Heart left ventricle (tissue), 16 donors: ENCODE data around the gene ATP11B. TPM values are rescaled to one million over a fixed set of nuclear protein-coding genes. Genes with fewer than 3 reads are reported as not detected.

ENCODE experiments used
- ATAC-seq, 4 donors: fragments of 200-7000 bp; cut with Tn5 transposase; one replicate each; pipeline ENCODE4 v1.9.1; 2020 to 2022; ENCODE audit warnings: moderate library complexity in 4 of 4, mild to moderate bottlenecking in 3 of 4, moderate number of reproducible peaks in 1 of 4
- DNase-seq, 5 donors: peaks; one replicate each; pipeline ENCODE4 v3.0.0-alpha.2; 2020
- H3K27ac ChIP-seq, 12 donors: fragments of 200-600 bp; sonication (generic) in 4 of 12; one replicate each; pipeline versions ENCODE4 v1.5.0 to v1.8.0; 2016 to 2022; ENCODE audit warnings: mild to moderate bottlenecking in 2 of 12
- H3K27me3 ChIP-seq, 9 donors: fragments of 200-600 bp; sonication (generic) in 2 of 9; one replicate each; pipeline versions ENCODE4 v1.5.1 to v1.8.0; 2016 to 2022; ENCODE audit warnings: mild to moderate bottlenecking in 3 of 9
- H3K36me3 ChIP-seq, 9 donors: fragments of 200-600 bp; sonication (generic) in 2 of 9; one replicate each; pipeline versions ENCODE4 v1.5.0 to v1.8.0; 2018 to 2022; ENCODE audit warnings: mild to moderate bottlenecking in 2 of 9
- H3K4me1 ChIP-seq, 12 donors: fragments of 200-600 bp; sonication (generic) in 4 of 12; one replicate each; pipeline versions ENCODE4 v1.5.0 to v1.8.0; 2016 to 2022; ENCODE audit warnings: mild to moderate bottlenecking in 3 of 12
- H3K4me3 ChIP-seq, 12 donors: fragments of 200-600 bp; sonication (generic) in 4 of 12; one replicate each; pipeline versions ENCODE4 v1.5.0 to v1.8.0; 2017 to 2022; ENCODE audit warnings: mild to moderate bottlenecking in 9 of 12, moderate library complexity in 4 of 12
- H3K9me3 ChIP-seq, 12 donors: fragments of 200-600 bp; sonication (generic) in 4 of 12; one replicate each; pipeline versions ENCODE4 v1.5.0 to v1.8.0; 2016 to 2022; ENCODE audit warnings: mild to moderate bottlenecking in 1 of 12
- POLR2A ChIP-seq, 2 donors: fragments of 450-650 bp; IDR thresholded peaks; one replicate each; pipeline ENCODE4 v1.6.1; 2017; ENCODE audit warnings: antibody characterized with exemption in 2 of 2, mild to moderate bottlenecking in 2 of 2, moderate library complexity in 2 of 2
- WGBS, 4 donors: extraction: QIAGEN DNeasy Blood & Tissue Kit in 2 of 4; methylation state at CpG; one replicate each; pipeline versions ENCODE4 v1.1.5 to v1.1.7; 2013 to 2018; 5-methylcytosine and 5-hydroxymethylcytosine counted together
- intact Hi-C, 10 donors: fragments of 100-400 bp; cut with DNase I; formaldehyde crosslinking; loops; one replicate each; pipeline versions ENCODE4 v1.11.1 to v1.14.2; 2022
- polyA plus RNA-seq, 2 donors: library from polyadenylated mRNA; stranded (reverse); fragments of 200-250 nt; gene quantifications; one replicate each; pipeline ENCODE4 v1.2.3, GENCODE V29; 2013
- total RNA-seq, 9 donors: library from RNA; depleted of rRNA in 2 of 9; stranded (reverse); fragments of >200 nt in 2 of 9; fragmentation: NEBNext Ultra II Directional in 3 of 9; extraction: Animal tissue kit (Norgen Biotek cat#: 25700) in 3 of 9; gene quantifications; one replicate each; pipeline versions ENCODE4 v1.1.0 to v1.2.4, GENCODE V29; 2016 to 2023
- TF ChIP-seq, protein P1 (sequence below), 12 donors: fragments of 200-600 bp; sonication (generic) in 4 of 12; IDR thresholded peaks; one replicate each; pipeline versions ENCODE4 v1.5.0 to v1.8.0; 2018 to 2022; ENCODE audit warnings: antibody characterized with exemption in 12 of 12, mild to moderate bottlenecking in 5 of 12
- donor health status: ischemic (EF 13 %, LVEDD 7.1; RV severe dilation, severe dysfunction).
- donor health status: healthy with polysubstance abuse.
- donor health status: DM: no; HTN: yes; CAD: no.
- donor health status: DM: no; HTN: no; CAD: no.
- donor health status: ischemic (EF 25% LVEDD 6.9; RV normal size, moderate dysfunction).
- donor health status: ischemic (EF 25% LVEDD 5.7; RV mildly dilated, moderate dysfunction).
- donor health status: healthy.
- donor health status: DM: yes; HTN: yes; CAD: no.
- donor health status: ischemic (EF 35%, LVEDD 5.7; RV mildly dilated, moderate dysfunction).
- donor health status: nonischemic (EF 11% LVEDD 7.7; RV severe dilation, severe dysfunction).
- donor health status: DM: yes; HTN: yes; CAD: no.
- donor health status: PGD.
- donor health status: ischemic (EF 29% LVEDD 5.4; RV normal size, mild dysfunction).
- donor health status: nonischemic (EF 23%, LVEDD 6.1; RV moderate dilation, normal function).

Gene ATP11B
- total and polyA plus RNA-seq, 11 donors: 4.9 to 45.6 (median 30.9) TPM

DNA sequence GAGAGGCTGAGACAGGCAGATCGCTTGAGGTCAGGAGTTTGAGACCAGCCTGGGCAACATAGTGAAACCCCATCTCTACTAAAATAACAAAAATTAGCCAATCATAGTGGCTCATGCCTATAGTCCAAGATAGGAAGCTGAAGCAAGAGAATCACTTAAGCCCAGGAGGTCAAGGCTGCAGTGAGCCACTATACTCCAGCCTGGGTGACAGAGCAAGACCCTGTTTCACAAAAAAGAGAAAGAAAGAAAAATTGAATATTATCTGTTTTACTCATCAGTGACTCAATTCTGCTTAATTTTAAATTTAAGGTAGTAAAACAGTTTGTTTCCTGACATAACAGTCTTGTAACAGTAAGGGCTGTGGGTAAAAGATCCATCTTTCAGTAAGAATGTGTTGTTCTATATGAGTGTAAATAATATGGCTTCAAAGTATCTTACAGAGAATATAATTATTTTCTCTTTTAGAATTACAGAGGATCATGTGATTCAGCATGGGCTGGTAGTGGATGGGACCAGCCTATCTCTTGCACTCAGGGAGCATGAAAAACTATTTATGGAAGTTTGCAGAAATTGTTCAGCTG lies 85.8 kb downstream of the ATP11B start:
- no peaks in the 10 kb centered on the region for H3K27me3 ChIP-seq
- no peaks in the 10 kb centered on the region for H3K9me3 ChIP-seq
- DNase-seq (no peak), ATAC-seq (no peak)
- H3K4me3 ChIP-seq: no peak overlapping the region
- no peak overlapping the region for H3K27ac ChIP-seq
- intact Hi-C loops: no loop called here
- no peaks in the 10 kb centered on the region for H3K4me1 ChIP-seq
- no peak for TF ChIP-seq POLR2A (IDR thresholded peaks at IDR 0.05)
- TF ChIP-seq, protein P1, sequence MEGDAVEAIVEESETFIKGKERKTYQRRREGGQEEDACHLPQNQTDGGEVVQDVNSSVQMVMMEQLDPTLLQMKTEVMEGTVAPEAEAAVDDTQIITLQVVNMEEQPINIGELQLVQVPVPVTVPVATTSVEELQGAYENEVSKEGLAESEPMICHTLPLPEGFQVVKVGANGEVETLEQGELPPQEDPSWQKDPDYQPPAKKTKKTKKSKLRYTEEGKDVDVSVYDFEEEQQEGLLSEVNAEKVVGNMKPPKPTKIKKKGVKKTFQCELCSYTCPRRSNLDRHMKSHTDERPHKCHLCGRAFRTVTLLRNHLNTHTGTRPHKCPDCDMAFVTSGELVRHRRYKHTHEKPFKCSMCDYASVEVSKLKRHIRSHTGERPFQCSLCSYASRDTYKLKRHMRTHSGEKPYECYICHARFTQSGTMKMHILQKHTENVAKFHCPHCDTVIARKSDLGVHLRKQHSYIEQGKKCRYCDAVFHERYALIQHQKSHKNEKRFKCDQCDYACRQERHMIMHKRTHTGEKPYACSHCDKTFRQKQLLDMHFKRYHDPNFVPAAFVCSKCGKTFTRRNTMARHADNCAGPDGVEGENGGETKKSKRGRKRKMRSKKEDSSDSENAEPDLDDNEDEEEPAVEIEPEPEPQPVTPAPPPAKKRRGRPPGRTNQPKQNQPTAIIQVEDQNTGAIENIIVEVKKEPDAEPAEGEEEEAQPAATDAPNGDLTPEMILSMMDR (IDR thresholded peaks at IDR 0.05): no peak
- WGBS, 4 donors: 95 to 100% (median 97%) methylated on average over 1 of the region's 1 CpG
- H3K36me3 ChIP-seq: peaks cover 0 to 93% (median 69%) of the 10 kb centered on the region in 9 donors

DNA sequence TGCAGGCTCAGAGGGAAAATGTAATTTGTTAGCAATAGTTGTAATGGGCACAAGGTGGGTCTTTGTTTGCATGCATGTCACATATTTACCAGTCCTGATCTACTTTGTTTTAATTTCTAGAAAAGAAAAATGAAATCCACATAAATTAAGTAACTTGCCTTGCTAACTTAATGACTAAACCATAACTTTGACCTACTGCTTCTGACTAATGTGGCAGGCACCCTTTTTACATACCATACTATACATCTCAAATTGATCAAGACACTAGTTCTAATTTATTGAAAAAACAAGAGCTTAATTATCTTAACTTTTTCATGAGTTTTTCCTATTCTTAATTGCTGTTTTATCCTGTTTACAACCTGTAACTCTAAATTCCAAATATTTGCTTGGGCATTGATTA lies 93.2 kb downstream of the ATP11B start:
- no peaks in the 10 kb centered on the region for H3K9me3 ChIP-seq
- ATAC-seq (no peak), DNase-seq (no peak)
- H3K4me3 ChIP-seq: no peak overlapping the region
- H3K27me3 ChIP-seq: no peaks in the 10 kb centered on the region
- no peak overlapping the region for H3K27ac ChIP-seq
- H3K4me1 ChIP-seq: no peaks in the 10 kb centered on the region
- intact Hi-C loops: no loop called here
- no peak for TF ChIP-seq POLR2A (IDR thresholded peaks at IDR 0.05)
- TF ChIP-seq, protein P1 (IDR thresholded peaks at IDR 0.05): no peak
- peaks cover 0 to 97% (median 80%) of the 10 kb centered on the region in 9 donors for H3K36me3 ChIP-seq

DNA sequence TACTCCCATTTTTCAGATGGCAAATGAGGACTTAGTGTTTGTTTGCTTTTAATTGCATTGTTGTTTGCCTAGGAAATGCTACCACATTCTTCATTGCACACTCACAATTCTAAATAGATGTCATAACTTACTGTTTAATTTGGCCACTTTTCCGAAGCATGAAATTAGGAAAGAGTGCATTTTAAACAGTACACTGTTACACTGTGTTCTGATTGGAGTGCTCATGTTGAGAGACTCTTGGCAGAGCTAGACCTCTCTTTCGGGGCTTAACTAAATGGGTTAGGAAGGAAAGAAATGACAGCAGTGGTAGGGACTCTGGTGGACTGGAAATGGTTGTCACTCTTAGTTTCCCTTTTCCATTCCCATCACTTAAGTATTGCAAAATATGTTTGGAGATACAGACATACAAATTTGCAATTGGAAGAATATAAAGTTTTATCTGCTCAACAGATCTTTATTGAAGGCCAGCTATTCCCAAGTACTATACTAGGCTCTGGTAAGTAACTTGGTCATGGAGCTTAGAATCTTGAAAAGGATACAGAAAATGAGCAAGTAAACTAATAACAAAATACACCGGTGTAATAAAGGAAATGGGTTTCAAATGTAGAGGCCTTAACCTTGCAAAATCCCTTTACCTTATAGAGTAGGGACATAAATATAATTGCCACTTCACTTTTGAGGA lies 96.8 kb downstream of the ATP11B start:
- no peaks in the 10 kb centered on the region for H3K27me3 ChIP-seq
- H3K4me3 ChIP-seq: no peak overlapping the region
- H3K36me3 ChIP-seq: peaks cover 0 to 92% (median 79%) of the 10 kb centered on the region in 9 donors
- no peaks in the 10 kb centered on the region for H3K9me3 ChIP-seq
- no peaks in the 10 kb centered on the region for H3K4me1 ChIP-seq
- no peak overlapping the region for H3K27ac ChIP-seq
- no peak for DNase-seq
- WGBS, 4 donors: 81 to 96% (median 86%) methylated on average over 3 of the region's 3 CpGs
- no peak for ATAC-seq
- intact Hi-C loops: no loop called here
- TF ChIP-seq POLR2A (IDR thresholded peaks at IDR 0.05): no peak
- TF ChIP-seq, protein P1 (IDR thresholded peaks at IDR 0.05): no peak

DNA sequence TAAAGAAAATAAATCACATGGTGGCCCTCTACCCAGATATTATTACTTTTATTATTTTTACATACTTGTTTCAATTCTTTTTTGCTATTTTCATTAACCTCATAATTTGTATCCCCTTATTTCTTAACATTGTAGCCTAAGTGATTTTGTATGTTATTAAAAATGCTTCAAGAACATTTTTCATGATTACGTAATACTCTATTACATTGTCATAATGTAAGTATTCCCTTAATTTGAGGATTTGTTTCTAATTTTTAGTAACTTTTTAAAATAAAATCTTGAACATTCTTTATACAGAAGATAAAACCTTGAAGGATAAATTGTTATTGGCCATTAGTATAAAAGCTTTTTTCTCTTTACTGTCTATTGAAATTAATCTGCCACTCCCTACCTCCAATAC lies 98.1 kb downstream of the ATP11B start:
- TF ChIP-seq, protein P1 (IDR thresholded peaks at IDR 0.05): no peak
- TF ChIP-seq POLR2A (IDR thresholded peaks at IDR 0.05): no peak
- Histone ChIP-seq H3K9me3 (no peaks in the 10 kb centered on the region), H3K4me1 (peaks cover 0 to 8% (median 0%) of the 10 kb centered on the region in 12 donors), H3K27me3 (no peaks in the 10 kb centered on the region), H3K4me3 (no peak overlapping the region), H3K27ac (no peak overlapping the region), H3K36me3 (peaks cover 0 to 94% (median 70%) of the 10 kb centered on the region in 9 donors)
- intact Hi-C loops: no loop called here
- ATAC-seq (no peak), DNase-seq (no peak)
- WGBS, 4 donors: 96 to 99% (median 98%) methylated on average over 1 of the region's 1 CpG
